ENCODE data around the gene RTN4RL2.
"Not testable (repeated sequence)": the region's sequence is repeated elsewhere in the genome, so short reads cannot be mapped to it uniquely, and the experiment has no call there.

Gene RTN4RL2

DNA sequence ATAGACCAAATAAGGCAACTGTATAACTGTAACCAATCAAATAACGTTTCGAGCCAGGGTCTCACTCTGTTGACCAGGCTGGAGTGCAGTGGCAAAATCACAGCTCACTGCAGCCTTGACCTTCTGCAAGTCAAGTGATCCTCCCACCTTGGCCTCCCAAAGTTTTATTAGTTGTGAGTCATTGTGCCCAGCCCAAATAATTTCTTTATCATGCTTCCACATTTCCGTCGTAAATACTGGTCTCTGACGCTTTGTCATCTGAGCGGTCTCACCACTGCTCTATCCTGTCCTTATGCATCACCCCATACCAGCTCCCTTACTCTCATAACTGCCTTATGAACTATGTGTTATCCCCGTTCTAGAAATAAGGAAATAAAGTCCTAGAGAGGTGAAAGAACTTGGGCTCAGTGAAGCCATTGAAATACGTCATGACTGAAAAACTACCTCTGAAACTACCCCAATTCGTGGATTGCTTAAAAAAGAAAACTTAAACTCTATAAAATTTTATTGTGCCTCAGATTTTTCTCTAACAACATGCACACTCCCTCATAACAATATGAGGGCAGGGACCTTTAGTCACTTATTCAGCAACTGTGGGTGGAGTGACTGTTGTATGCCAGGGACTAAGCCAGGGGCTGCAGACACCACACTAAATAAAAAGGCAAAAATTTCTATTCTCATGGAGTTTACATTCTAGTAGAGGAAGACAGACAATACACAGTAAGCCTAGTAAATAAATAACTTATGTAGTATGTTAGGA lies 15.8 kb upstream of the RTN4RL2 start:
- no peak for TF ChIP-seq CTCF (IDR thresholded peaks at IDR 0.05; ENCODE audit: low read depth, low read length)
- Histone ChIP-seq H3K27me3 (ENCODE audit: insufficient read depth, low read depth, severe bottlenecking) (peaks cover 6% of the 10 kb centered on the region), H3K27ac (no peak overlapping the region), H3K9me3 (ENCODE audit: severe bottlenecking) (no peaks in the 10 kb centered on the region), H3K36me3 (no peaks in the 10 kb centered on the region), H3K4me3 (ENCODE audit: low read depth, low read length) (no peak overlapping the region)
- DNase-seq = no peak

DNA sequence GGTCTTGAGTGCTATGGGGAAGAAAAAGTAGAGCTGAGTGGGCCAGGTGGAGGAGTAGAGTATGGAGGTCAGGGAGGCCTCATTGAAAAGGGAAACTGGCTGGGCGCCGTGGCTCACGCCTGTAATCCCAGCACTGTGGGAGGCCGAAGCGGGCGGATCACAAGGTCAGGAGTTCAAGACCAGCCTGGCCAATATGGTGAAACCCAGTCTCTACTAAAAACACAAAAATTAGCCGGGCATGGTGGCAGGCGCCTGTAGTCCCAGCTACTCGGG lies 15.3 kb upstream of the RTN4RL2 start:
- H3K4me3 ChIP-seq (ENCODE audit: low read depth, low read length); H3K9me3 ChIP-seq (ENCODE audit: severe bottlenecking); DNase-seq; H3K36me3 ChIP-seq; H3K27ac ChIP-seq: not testable (repeated sequence)
- peaks cover 10% of the 10 kb centered on the region for H3K27me3 ChIP-seq (ENCODE audit: insufficient read depth, low read depth, severe bottlenecking)

- no peak for TF ChIP-seq CTCF (IDR thresholded peaks at IDR 0.05; ENCODE audit: low read depth, low read length)
- no peak for DNase-seq
- peaks cover 17% of the 10 kb centered on the region for H3K27me3 ChIP-seq (ENCODE audit: insufficient read depth, low read depth, severe bottlenecking)
- H3K36me3 ChIP-seq = no peaks in the 10 kb centered on the region
- no peaks in the 10 kb centered on the region for H3K9me3 ChIP-seq (ENCODE audit: severe bottlenecking)
- H3K27ac ChIP-seq = no peak overlapping the region
- H3K4me3 ChIP-seq (ENCODE audit: low read depth, low read length) = no peak overlapping the region
Measured at GRCh38 chr11:57446055-57446454, 14.3 kb upstream of the RTN4RL2 start.

DNA sequence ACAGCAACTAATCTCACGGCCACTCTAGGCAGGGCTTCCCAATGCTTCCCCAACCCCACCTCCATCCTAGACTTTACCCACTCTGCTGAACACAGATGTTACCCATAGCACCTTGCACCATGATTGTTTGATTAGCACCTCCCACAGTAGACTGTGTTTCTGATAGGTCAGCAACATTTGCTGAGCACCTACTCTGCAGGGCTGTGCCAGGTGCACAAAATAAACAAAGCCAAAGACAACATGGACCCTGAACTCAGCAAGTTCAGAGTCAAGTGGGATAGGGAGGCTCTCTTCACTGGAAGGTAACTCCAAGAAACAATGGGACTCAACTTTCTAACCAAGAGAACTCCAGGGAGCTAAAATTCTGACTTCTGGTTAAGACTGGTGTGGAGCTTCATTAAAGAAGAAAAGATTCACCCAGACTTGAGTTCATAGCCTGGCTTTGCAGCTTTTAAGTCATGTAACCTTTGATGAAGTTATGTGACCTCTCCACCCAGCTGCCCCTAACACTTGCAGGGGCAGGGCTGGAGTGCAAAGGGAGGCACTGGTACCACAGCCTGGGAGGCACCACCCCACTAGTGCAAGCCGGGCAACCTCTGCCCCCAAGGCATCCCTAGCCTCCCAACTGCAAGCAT lies 6.7 kb upstream of the RTN4RL2 start:
- Histone ChIP-seq H3K4me3 (ENCODE audit: low read depth, low read length) (no peak overlapping the region), H3K36me3 (no peaks in the 10 kb centered on the region), H3K9me3 (ENCODE audit: severe bottlenecking) (no peaks in the 10 kb centered on the region), H3K27ac (no peak overlapping the region), H3K27me3 (ENCODE audit: insufficient read depth, low read depth, severe bottlenecking) (peaks cover 38% of the 10 kb centered on the region)
- DNase-seq = no peak
- TF ChIP-seq CTCF (IDR thresholded peaks at IDR 0.05; ENCODE audit: low read depth, low read length) = no peak

DNA sequence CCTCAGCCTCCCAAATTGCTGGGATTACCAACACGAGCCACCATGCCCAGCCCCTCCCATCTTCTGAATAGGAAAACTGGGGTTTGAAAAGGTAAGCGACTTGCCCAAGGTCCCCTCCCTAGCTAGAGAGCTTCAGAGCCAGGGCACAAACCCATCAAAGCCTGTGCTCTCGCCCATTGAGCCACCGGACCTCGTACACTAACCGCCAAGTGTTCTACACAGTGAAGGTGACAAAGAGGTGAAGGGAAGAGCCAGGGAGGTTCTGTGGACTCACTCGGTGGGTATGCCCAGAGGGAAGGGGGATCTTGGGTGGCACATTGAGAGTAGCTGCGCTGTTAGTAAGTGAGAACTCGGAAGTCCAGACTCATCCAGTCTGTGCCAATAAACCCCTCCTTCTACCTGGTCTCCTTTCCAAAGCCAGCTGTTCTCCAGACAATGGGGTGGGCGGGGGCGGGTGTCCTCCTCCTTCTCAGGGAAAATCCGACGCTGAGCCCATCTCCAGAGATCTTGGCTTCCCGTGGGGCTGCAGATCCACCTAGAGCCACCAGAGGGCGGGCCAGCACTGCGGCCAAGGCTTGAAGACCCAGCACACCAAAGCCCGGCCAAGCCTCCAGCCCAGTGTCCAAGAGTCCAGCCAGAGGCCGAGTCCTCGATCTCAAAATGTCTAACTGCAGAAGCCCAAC lies 3.2 kb upstream of the RTN4RL2 start:
- no peak overlapping the region for H3K4me3 ChIP-seq (ENCODE audit: low read depth, low read length)
- peaks cover 60% of the 10 kb centered on the region for H3K27me3 ChIP-seq (ENCODE audit: insufficient read depth, low read depth, severe bottlenecking)
- no peak overlapping the region for H3K27ac ChIP-seq
- no peaks in the 10 kb centered on the region for H3K36me3 ChIP-seq
- DNase-seq = peak; percentile 85
- no peaks in the 10 kb centered on the region for H3K9me3 ChIP-seq (ENCODE audit: severe bottlenecking)
- TF ChIP-seq CTCF (IDR thresholded peaks at IDR 0.05; ENCODE audit: low read depth, low read length) = peak; percentile 96

DNA sequence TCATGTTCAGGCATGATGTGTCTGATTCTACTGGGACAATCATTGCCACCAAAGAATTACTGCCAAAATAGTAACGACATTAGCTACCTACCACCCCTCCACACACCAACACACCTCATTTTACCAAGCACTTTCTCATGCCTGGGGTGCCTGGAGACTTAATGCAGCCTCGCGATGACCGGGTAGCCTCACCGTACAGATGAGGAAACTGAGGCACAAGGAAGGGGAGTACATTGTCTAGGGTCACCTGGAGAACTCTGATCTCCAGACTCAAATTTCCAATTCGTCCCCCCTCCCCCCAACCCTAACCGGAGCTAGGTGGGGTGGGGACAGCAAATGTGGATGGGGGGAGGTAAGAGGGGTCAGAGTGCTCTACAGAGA lies 2.7 kb upstream of the RTN4RL2 start:
- TF ChIP-seq CTCF (IDR thresholded peaks at IDR 0.05; ENCODE audit: low read depth, low read length) = no peak
- H3K27me3 ChIP-seq (ENCODE audit: insufficient read depth, low read depth, severe bottlenecking) = peaks cover 65% of the 10 kb centered on the region
- no peaks in the 10 kb centered on the region for H3K9me3 ChIP-seq (ENCODE audit: severe bottlenecking)
- no peak overlapping the region for H3K4me3 ChIP-seq (ENCODE audit: low read depth, low read length)
- no peak for DNase-seq
- H3K27ac ChIP-seq = no peak overlapping the region
- H3K36me3 ChIP-seq = no peaks in the 10 kb centered on the region
